ENCODE measurements around the gene C19orf38.

The C19orf38 gene

DNA sequence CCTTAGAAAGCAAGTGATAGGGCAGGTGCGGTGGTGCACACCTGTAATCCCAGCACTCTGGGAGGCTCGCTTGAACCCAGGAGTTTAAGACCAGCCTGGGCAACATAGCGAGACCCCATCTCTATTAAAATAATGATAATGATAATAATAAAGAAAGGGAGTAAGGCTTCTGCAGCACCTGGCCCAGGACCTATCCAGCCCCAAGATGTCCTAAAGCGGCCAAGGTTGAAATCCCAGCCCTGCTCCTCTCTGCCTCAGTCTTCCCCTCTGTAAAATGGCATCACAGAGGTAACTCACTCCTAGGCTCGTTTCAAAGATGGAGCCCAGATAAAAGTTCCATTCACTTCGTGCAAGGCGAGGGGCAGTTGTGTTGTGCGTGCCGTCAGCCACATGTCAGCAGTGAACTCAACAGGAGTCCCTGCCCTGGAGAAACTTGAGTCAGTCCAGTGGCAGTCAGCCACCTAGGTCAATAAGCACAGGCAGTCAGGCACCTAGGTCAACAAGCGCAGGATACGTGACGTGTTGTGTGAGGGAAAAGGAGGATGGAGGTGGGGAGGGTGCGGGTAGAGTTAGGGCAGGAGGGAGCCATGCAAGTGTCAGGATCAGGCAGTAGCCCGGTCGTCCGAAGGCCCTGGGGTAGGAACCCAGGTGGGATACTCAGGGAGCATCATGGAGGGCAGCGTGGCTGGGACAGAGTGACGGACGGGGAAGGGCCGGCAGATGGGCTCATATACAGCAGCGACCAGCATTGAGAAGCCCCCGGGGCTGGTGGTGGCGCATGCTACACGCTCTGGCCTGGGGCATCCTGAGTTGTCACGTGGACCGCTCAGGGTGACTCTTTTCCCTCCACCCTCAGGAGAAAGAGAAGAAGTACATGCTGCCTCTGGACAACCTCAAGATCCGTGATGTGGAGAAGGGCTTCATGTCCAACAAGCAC lies 28.8 kb upstream of the C19orf38 start:
- no peak for TF ChIP-seq Cebpa-rat (IDR thresholded peaks at IDR 0.05)
- Histone ChIP-seq H3K4me3 (no peak overlapping the region), H3K36me3 (peaks cover 99% of the 10 kb centered on the region), H3K4me2 (no peak overlapping the region), H3K4me1 (0 out of 2 replicates have a peak, but pooled peaks cover 6% of the 10 kb centered on the region), H3K9me3 (no peaks in the 10 kb centered on the region), H3K27me3 (no peaks in the 10 kb centered on the region), H3K9ac (no peak overlapping the region), H4K20me1 (peaks cover 53% of the 10 kb centered on the region), H3K27ac (no peak overlapping the region)

DNA sequence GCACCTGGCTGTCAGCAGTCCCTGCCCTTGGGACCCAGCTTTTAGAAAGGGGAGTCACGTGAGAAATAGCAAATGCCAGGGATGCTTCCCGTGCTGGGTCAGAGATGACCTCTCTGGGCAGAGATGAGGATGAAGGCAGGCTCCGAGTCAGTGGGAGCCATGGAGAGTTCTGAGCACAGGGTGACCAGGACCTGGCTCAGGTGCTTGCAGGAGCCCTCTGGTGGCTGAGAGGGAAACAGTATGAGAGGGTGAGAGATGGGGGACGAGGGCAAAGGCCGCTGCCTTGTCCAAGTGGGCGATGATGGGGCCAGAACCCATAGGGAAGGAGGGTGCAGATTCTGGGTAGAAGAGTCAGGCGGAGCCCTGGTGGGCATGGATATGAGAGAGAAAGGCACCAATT lies 28.0 kb upstream of the C19orf38 start:
- no peaks in the 10 kb centered on the region for H3K27me3 ChIP-seq
- H3K9me3 ChIP-seq = no peaks in the 10 kb centered on the region
- peak overlapping the region; percentile 7; the same call in 1 of the 2 replicates for H3K27ac ChIP-seq
- H3K36me3 ChIP-seq = peaks cover 99% of the 10 kb centered on the region
- H3K4me3 ChIP-seq = no peak overlapping the region
- 0 out of 2 replicates have a peak, but pooled peaks cover 6% of the 10 kb centered on the region for H3K4me1 ChIP-seq
- H3K9ac ChIP-seq = no peak overlapping the region
- TF ChIP-seq Cebpa-rat (IDR thresholded peaks at IDR 0.05) = no peak
- H4K20me1 ChIP-seq = peaks cover 45% of the 10 kb centered on the region
- H3K4me2 ChIP-seq = no peak overlapping the region

DNA sequence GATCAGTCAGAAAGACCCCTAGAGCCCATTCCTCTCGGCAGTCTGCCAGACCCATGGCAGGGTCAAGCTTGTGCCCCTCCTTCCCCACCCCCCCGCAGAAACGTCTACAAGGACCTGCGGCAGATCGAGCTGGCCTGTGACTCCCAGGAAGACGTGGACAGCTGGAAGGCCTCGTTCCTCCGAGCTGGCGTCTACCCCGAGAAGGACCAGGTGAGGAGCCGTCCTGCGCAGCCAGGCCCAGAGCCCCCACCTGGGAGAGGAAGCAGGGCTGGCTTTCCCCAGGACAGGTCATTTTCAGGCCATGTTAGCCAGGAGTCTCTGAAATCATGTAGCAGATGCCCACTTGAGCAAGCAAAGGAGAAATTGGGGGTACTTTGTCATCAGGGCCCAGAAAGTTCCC lies 24.5 kb upstream of the C19orf38 start:
- no peak for TF ChIP-seq Cebpa-rat (IDR thresholded peaks at IDR 0.05)
- H3K9ac ChIP-seq = no peak overlapping the region
- no peak overlapping the region for H3K4me2 ChIP-seq
- H3K9me3 ChIP-seq = no peaks in the 10 kb centered on the region
- no peak overlapping the region for H3K4me3 ChIP-seq
- H3K27me3 ChIP-seq = no peaks in the 10 kb centered on the region
- H3K36me3 ChIP-seq = peaks cover 99% of the 10 kb centered on the region
- H3K4me1 ChIP-seq = peaks cover 22% of the 10 kb centered on the region
- no peak overlapping the region for H3K27ac ChIP-seq
- peaks cover 33% of the 10 kb centered on the region for H4K20me1 ChIP-seq

DNA sequence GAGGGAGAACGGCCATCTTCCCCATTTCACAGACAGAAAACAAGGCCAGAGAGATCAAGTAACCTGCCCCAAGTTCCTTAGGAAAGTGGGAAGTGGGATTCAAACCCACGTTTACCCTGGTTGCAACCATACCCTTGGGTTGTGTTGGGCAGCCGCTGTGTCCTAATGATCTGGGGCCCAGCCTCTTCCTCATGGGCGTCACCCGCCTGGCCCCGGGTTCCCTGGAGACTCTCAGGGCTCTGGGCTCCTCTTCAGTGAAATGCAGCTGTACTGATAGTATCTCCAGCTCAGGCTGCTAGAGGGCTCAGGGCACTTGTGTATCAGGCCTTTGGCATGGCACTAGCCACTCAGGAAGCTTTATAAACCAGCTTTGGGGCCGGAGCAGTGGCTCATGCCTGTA lies 22.0 kb upstream of the C19orf38 start:
- Histone ChIP-seq H3K9me3 (no peaks in the 10 kb centered on the region), H3K27ac (no peak overlapping the region), H3K4me1 (peaks cover 16% of the 10 kb centered on the region), H3K27me3 (no peaks in the 10 kb centered on the region), H3K36me3 (peaks cover 99% of the 10 kb centered on the region), H3K9ac (no peak overlapping the region; the same call in 1 of the 2 replicates), H3K4me2 (peak overlapping the region; percentile 31), H4K20me1 (peaks cover 43% of the 10 kb centered on the region), H3K4me3 (no peak overlapping the region)
- TF ChIP-seq Cebpa-rat (IDR thresholded peaks at IDR 0.05) = no peak

DNA sequence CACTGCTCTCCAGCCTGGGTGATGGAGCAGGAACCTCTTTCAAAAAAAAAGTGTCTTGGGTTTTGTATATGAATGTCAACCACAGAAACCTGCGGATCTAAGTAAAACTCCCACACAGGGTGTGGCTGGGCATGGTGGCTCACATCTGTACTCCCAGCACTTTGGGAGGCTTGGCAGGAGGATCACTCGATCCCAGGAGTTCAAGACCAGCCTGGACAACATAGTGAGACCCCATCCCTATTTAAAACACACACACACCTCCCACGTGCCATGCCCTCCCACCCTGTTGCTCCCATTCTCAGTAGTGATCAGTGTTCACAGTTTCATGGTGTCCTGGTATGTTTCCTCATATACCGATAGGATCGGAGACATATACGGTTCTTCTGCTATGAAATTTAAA lies 21.4 kb upstream of the C19orf38 start:
- TF ChIP-seq Cebpa-rat (IDR thresholded peaks at IDR 0.05) = no peak
- Histone ChIP-seq H3K9me3 (no peaks in the 10 kb centered on the region), H3K27ac (no peak overlapping the region), H3K9ac (no peak overlapping the region), H3K4me3 (no peak overlapping the region), H4K20me1 (peaks cover 49% of the 10 kb centered on the region), H3K4me1 (peaks cover 16% of the 10 kb centered on the region), H3K4me2 (0 out of 2 replicates have a peak overlapping the region, but pooled peaks have one; percentile 31), H3K27me3 (no peaks in the 10 kb centered on the region), H3K36me3 (peaks cover 99% of the 10 kb centered on the region)

DNA sequence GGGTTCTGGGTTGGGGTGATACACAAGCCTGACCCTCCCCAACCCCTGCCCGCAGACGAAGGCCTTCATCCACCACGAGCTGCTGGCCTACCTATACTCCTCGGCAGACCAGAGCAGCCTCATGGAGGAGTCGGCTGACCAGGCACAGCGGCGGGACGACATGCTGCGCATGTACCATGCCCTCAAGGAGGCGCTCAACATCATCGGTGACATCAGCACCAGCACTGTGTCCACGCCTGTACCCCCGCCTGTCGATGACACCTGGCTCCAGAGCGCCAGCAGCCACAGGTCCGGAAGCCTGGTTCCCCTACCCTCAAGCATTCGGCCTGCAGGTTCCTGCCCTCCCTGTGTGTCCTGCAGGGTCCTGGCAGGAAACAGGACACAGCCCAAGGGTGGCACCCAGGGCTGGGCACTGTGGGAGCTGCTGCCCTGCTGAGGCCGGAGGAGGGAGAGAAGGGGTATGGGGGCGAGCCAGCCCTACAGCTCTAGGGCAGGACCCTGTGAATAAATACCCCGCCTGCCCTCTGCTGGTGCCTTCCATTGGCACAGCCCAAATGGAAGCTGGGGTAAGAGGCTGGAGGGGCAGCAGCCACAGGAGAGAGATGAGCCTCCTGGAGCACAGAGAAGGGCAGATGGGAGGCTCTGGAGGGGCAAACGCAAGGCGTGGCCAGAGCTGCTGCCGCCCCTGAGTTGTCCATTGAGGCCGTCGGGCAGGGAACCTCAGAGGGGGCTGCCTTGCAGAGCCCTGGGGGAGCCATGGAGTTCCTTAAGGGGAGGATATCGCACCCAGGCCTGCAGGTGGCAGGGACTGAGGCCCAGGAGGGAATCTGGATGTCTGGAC lies 19.0 kb upstream of the C19orf38 start:
- TF ChIP-seq Cebpa-rat (IDR thresholded peaks at IDR 0.05) = no peak
- H3K27ac ChIP-seq = 0 out of 2 replicates have a peak overlapping the region, but pooled peaks have one; percentile 38
- peaks cover 16% of the 10 kb centered on the region for H3K4me1 ChIP-seq
- H3K9ac ChIP-seq = no peak overlapping the region
- H4K20me1 ChIP-seq = peaks cover 73% of the 10 kb centered on the region
- H3K4me3 ChIP-seq = no peak overlapping the region
- no peaks in the 10 kb centered on the region for H3K9me3 ChIP-seq
- no peak overlapping the region for H3K4me2 ChIP-seq
- H3K27me3 ChIP-seq = no peaks in the 10 kb centered on the region
- peaks cover 99% of the 10 kb centered on the region for H3K36me3 ChIP-seq

DNA sequence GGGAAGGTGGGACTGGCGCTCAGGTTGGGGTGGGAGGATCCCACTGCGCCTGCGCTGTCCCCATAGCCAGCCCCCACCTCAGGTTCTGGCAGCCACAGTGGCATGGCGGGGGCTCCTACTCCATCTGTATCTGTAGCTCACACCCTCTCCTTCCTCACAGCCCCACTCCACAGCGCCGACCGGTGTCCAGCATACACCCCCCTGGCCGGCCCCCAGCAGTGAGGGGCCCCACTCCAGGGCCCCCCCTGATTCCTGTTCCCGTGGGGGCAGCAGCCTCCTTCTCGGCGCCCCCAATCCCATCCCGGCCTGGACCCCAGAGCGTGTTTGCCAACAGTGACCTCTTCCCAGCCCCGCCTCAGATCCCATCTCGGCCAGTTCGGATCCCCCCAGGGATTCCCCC lies 18.2 kb upstream of the C19orf38 start:
- peaks cover 17% of the 10 kb centered on the region for H3K4me1 ChIP-seq
- peaks cover 80% of the 10 kb centered on the region for H4K20me1 ChIP-seq
- H3K9me3 ChIP-seq = no peaks in the 10 kb centered on the region
- peaks cover 98% of the 10 kb centered on the region for H3K36me3 ChIP-seq
- no peak overlapping the region for H3K27ac ChIP-seq
- no peak overlapping the region for H3K4me3 ChIP-seq
- H3K4me2 ChIP-seq = no peak overlapping the region
- no peak overlapping the region for H3K9ac ChIP-seq
- H3K27me3 ChIP-seq = no peaks in the 10 kb centered on the region
- no peak for TF ChIP-seq Cebpa-rat (IDR thresholded peaks at IDR 0.05)

DNA sequence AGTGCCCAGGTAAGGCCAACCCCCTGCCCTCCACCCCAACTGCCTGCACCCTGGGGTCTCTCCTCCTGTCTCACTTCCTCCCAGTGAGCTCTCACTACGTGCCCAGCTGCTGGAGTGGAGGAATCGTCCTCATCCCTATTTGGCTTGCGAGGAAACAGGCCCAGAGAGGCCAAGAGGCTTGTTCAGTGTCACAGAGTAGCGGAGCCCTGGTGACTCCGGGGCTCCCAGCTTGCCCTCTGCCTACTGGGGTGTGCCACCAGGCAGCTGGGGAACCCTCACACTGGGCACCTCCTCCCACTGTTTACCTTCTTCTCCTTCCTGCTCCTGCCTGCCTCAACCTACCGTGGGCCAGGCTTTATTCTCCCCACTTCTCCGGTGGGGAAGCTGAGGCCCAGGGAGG lies 17.8 kb upstream of the C19orf38 start:
- Histone ChIP-seq H3K27ac (no peak overlapping the region), H3K27me3 (no peaks in the 10 kb centered on the region), H3K4me1 (peaks cover 20% of the 10 kb centered on the region), H3K36me3 (peaks cover 98% of the 10 kb centered on the region), H3K4me3 (no peak overlapping the region), H3K4me2 (no peak overlapping the region), H4K20me1 (peaks cover 83% of the 10 kb centered on the region), H3K9ac (no peak overlapping the region), H3K9me3 (no peaks in the 10 kb centered on the region)
- no peak for TF ChIP-seq Cebpa-rat (IDR thresholded peaks at IDR 0.05)

DNA sequence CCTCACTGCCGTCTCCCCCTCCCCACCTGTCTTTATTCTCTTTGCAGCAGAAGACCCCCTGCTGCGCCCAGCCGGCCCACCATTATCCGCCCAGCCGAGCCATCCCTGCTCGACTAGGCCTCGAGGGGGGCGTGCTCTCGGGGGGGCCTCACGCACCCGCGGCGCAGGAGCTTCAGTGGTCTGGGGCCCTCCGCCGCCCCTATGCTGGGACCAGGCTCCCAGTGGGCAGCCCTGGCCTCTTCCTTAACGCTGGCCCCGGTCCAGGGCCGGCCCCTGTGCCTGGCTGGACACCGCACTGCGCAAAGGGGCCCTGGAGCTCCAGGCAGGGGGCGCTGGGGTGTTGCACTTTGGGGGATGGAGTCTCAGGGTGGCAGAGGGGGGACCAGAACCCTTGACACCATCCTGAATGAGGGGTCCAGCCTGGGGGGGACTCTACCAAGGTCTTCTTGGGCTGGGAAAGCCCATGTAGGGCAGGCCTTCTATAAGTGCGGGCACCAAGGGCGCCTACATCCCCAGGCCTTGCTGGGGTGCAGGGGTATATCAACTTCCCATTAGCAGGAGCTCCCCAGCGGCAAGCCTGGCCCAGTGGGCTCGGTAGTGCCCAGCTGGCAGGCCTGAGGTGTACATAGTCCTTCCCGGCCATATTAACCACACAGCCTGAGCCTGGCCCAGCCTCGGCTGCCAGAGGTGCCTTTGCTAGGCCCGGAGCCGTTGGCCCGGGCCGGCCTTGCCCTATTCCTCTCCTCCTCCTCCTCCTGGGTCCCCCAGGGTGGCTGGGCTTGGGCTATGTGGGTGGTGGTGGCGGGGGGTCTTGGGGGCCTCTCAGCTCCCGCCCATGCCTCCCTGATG lies 17.1 kb upstream of the C19orf38 start:
- Histone ChIP-seq H3K9ac (no peak overlapping the region), H3K27me3 (no peaks in the 10 kb centered on the region), H3K9me3 (no peaks in the 10 kb centered on the region), H3K4me3 (no peak overlapping the region), H4K20me1 (peaks cover 77% of the 10 kb centered on the region), H3K36me3 (peaks cover 90% of the 10 kb centered on the region), H3K27ac (no peak overlapping the region), H3K4me2 (no peak overlapping the region), H3K4me1 (peaks cover 13% of the 10 kb centered on the region)
- TF ChIP-seq Cebpa-rat (IDR thresholded peaks at IDR 0.05) = no peak
